NCI-H2227 (cell line): ENCODE data around the gene INPP5A.
"Not testable (repeated sequence)": the region's sequence is repeated elsewhere in the genome, so short reads cannot be mapped to it uniquely, and the experiment has no call there.

Experiments used
- DNase-seq: peaks from one replicate; lab custom pipeline; 2025; ENCODE audit not compliant: unreplicated experiment; lab: John Stamatoyannopoulos, UW

The INPP5A gene

DNA sequence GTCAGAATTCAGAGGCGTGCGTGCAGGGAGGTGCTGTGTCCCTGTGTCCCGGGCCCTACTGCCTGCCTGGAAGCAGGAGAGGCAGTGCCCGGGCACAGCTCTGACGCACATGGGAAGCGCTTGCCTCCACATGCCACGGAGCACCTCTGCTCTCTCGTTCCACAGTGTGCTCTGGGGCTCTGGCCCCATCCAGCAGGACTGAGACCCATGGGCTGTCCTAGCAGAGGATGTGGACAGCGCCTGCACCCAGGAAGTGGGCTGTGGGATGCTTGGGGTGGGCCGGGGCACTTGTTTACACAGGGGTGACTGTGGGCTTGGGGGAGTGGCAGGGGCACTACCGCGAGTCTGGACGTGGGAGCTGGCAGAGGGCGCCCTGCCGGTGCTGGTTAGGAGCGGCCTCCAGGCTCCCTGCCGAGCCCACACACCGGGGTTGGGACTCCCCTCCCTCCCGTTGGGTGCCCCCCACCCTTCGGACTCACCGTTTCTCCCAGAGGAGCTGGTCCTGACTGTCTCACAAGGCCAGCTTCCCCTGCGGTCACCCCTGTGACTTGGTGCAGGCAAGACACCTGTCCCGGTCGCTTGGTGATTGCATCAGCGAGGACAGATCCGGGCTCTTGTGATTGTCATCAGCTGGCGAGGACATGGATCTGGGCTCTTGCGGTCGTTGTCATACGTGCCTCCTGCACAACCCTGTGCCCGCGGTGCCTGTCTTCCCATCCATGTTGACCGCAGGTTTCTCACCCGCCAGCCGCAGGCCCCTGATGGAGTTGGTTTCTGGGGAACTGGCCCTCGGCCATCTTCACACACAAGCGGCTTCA is 165.2 kb downstream of the INPP5A start:
- DNase-seq: no peak

DNA sequence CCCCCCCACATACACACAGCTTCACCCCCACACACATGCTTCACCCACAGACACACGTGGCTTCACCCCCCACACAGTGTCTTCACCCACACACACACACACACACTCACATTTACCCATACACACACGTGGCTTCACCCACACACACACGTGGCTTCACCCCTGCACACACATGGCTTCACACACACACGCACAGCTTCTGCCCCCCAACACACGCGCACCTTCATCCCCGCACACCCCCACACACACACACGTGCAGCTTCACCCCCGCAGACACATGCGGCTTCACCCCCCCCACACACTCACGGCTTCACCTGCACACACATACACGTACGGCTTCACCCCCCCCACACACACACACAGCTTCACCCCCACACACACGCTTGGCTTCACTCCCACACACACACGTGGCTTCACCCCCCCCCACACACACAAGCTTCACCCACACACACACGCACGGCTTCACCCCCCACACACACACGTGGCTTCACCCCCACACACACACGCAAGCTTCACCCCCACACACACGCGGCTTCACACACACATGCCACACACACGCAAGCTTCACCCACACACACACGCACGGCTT is 165.9 kb downstream of the INPP5A start:
- no peak for DNase-seq

DNA sequence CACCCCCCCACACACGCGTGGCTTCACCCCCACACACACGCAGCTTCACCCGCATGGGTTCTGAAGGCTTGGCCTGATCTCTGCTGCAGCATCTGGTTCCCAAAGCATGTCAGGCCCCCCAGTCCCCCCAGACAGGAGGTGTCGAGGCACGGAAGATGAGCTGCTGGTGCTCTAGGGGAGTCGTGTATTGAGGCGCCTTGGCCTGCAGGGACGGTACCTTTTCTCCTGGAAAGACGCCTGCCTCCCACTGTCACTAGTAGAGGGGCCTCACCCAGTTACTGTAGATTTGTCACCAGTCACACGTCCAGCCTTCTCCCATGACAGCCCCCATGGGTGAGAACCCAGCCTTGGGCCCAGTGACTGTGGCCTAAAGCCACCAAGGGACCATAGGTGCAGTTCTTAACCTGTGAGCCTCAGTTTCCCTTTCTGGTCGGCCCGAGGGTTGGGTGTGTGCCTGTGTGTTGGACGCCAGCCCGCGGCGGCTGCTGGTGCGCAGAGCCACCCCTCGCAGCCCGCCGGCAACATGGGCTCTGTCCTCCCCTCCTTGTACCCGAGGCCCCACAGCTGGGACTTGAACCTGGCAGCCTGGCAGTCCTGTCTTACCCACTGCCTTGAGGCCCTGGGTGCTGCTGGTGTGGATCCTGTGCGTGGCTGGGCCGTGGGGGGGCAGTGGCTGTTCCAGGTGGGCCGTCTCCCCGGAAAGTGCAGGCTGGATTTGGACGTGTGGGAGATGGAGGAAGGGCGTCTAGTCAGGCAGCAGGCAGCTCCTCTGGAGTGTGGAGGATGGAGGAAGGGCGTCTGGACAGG is 166.6 kb downstream of the INPP5A start:
- no peak for DNase-seq

DNA sequence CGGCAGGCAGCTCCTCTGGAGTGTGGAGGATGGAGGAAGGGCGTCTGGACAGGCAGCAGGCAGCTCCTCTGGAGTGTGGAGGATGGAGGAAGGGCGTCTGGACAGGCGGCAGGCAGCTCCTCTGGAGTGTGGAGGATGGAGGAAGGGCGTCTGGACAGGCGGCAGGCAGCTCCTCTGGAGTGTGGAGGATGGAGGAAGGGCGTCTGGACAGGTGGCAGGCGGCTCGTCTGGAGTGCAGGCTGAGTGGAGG is 167.2 kb downstream of the INPP5A start:
- not testable (repeated sequence) for DNase-seq

DNA sequence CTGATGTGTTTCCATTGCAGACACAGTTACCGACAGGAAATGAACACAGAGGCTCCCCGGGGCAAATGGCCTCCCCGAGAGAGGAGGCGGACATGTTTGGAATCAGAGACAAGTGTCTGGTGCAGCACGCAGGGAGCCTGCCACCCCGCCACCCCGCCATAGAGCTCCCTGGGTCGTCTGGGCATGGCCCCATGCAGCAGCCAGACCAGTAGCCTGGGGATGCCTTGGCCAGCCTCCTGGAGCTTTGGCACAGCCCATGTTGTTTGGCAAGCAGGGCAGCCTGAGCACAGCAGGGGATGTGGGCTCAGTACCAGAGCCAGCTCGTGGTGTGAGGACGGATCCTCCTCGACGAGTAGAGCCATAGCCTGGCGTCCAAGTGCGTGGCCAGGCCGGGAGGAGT is 167.6 kb downstream of the INPP5A start:
- no peak for DNase-seq

DNA sequence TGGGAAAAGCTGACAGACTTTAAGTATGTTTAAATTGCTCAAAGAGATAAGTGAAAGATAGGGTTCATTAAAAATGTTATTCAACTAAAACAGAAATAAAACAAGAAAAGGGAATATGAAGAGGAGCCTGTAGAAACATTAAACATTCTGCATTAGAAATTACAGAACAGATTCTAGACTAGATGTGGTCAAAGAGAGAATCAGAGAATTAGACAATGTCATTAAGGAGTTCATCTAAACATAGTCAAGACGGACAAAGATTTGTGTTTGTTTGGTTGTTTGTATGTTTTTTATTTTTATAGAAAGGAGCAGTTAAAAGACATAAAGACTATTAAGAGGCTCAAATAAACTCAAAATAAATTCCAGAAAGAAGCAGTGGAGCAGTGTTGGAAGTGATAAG is 168.4 kb downstream of the INPP5A start:
- no peak for DNase-seq

DNA sequence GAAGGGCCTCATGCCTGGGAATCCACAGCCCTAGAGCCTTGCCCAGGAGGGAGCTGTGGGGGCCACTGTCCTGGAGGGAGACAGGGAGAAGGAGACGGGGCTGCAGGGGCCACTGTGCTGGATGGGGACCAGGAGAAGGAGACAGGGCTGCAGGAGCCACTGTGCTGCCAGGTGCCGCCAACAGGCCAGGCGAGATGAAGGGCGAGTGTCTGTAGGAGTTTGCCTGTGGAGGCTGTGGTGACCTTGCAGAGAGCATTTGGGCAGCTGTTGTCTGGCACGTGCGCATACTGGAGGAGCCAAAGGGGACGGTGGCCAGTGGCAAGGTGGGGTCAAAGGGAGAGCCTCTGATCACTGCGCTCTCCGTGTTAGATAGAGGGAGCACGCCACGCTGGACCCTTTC is 169.1 kb downstream of the INPP5A start:
- DNase-seq: no peak

DNA sequence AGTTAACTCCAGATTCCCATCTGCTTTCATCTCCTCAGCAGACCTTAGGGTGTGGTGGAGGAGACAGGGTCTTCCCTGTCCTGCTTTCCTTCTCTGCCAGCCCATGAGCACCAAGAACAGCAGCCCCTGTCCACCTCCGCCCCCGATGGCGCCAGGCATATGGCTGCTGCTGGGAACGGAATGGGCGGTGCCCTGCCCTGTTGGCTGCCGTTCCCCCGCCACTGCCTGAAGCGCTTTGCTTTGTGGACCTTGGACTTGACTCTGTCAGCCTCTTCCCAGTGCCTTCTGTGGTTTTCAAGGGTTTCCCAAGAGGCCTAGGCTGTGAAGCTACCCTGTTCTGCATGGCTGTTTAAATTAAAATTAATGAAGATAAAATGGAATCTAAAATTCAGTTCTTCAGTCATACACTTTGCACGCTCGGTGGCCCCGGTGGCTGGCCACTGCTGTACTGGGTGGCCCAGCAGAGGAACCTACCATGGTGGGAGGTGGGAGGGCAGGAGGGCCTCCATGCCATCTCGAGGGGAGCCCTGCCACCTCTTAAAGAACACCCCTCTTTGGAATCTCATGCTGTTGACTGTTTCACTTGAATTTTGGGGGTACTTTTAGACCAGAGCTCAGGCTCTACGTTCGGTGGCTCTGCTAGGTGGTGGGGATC is 169.7 kb downstream of the INPP5A start:
- no peak for DNase-seq

DNA sequence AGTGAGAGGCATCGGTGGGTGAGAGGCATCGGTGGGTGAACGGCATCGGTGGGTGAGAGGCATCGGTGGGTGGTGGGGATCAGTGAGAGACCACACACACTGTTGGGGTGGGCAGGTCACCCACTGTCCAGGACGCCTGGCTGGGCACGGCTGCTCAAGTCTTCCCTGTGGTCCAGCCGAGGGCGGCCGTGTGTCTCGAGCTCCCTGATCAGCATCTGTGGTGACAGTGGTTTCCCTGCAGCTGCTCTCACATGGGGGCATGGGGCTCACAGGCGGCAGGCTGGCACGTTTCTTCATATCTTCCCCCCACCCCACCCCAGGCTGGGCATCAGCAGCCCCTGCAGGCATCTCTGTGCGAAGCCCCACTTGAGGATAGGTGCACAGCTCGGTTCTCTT is 170.2 kb downstream of the INPP5A start:
- no peak for DNase-seq

DNA sequence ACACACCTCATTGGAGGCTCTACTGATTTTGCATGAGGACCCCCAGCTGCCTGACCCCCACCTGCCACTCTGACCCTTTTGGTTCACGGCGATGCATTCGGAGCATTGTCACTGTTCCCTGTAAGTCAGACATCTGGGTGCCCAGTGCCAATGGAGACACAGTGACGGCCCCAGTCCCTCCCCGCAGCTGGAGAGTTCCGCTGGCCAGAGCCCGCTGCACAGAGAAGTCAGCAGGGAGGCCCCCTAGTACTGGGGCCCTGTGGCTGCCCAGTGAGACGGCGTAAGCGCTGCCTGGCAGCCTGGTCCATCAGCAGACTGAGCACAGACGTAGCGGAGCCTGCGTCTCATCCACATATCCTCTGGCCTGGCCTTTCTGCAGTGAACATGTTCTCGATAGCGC is 170.9 kb downstream of the INPP5A start:
- DNase-seq: no peak

DNA sequence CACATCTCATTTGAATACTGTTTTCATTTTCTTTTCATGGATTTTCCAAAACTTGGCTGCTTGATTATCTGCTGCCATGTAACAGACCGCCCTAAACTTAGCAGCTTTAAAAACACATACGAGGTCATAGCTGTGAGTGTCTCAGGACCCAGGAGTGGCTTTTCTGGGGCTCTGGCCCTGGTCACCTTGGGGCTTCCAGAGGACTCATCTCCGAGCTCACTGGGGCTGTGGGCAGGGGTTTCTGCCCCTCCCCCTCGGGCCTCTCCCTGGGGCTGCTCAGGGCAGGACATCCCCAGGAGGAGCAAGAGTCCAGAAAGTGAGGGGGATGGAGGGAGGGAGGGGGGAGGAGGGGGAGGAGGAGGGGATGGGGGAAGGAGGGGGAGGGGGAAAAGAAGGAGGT is 171.3 kb downstream of the INPP5A start:
- DNase-seq: no peak

DNA sequence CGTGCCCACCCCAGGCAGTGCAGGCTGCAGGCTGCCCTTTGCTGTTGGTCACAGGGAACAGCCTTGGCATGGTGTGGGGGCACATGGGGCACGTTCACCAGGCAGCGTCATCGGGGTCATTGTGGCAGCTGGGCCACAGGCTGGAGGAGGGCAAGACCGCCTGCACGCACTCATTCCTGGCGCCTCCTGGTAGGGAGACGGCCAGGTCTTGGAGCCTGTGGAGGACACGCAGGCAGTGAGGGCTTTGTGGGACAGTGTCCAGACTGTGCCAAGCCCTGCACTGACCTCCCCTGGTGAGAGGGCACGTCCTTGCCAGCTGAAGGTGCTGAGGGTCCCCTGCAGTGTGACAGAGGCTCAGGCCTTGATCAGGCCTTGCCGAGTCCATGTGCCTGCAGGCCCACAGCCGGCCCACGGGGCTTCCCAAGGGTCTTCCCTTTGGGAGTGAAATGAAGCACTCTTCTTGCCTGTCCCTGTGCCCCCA is 171.9 kb downstream of the INPP5A start:
- no peak for DNase-seq

DNA sequence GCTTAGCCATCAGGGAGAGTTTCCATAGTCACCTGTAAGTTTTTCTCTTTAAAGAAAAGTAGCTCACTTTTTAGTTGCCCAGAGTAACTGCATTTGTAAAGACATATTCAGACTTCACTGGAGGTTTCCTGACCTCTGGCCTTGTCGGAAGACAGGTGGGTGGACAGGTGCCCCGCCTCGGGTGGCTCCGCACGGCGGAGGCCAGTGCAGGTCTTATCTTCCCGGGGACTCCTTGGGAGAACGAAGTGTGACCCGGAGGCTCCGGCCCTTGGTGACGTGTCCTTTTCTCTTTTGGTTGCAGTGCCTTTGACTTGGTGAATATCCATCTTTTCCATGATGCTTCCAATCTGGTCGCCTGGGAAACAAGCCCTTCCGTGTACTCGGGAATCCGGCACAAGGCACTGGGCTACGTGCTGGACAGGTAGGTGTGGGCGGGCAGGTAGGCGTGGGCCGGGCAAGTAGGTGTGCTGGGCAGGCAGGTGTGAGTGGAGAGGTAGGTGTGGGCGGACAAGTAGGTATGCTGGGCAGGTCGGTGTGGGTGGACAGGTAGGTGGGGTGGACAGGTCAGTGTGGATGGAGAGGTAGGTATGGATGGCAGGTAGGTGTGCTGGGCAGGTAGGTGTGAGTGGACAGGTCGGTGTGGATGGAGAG is 172.6 kb downstream of the INPP5A start:
- DNase-seq: no peak

DNA sequence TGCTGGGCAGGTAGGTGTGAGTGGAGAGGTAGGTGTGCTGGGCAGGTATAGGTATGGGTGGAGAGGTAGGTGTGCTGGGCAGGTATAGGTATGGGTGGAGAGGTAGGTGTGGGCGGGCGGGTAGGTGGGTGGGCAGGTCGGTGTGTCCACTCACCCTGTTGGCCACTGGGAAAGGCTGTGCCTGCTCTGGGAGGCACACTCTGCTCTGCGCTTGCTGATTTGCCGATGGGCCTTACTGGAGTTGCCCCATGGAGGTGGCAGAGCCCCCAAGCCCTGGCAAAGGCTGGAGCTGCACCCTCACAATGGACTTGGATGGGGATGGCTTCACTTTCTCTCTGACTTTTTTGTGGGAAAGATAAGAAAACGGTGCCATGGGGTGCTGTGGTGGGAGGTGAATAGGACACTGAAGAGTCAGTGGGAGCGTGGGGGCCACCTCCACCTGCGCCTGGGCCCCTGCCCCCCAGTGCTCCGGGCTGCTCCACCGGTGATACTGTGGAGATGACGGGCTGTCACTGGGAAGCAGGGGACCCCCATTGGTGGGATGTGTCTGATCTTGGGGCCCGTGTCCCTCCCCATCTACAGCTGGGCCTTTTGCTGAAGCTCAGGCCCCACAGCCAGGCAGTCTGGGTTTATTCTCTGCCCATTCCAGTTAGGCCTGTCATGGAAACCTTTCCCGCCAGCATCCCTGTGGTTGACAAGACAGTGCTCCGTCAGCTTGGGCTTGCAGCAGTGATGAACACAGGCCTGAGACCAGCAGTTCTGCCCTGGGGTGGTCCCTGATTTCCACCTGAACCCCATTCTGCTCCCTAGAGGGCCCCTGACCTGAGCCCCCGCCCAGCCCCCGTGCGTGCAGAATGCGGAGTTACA is 173.4 kb downstream of the INPP5A start:
- DNase-seq: no peak

DNA sequence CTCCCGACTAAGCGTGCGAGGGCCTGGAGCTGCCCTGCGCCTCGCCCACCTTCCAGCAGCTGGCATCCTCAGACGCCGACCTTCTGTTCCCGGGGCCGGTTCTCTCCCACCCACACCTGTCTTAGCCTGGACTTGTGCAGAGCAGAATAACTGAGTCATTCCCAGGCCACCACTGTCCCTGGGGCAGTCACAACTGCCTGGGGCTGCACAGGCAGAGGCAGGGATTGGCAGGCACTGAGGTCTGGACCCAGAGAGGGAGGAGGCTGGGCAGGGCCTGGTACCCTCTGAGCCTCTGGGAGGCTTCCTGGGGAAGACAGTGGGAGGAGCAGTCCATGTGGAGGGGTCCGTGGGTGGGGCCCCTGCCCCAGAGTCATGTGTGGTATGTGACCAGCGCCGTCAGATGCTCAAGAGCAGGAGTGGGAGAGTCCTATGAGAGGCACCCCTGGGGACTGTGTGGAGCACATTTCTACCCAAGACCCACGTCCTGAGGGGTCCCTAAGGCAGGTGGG is 174.1 kb downstream of the INPP5A start:
- no peak for DNase-seq

DNA sequence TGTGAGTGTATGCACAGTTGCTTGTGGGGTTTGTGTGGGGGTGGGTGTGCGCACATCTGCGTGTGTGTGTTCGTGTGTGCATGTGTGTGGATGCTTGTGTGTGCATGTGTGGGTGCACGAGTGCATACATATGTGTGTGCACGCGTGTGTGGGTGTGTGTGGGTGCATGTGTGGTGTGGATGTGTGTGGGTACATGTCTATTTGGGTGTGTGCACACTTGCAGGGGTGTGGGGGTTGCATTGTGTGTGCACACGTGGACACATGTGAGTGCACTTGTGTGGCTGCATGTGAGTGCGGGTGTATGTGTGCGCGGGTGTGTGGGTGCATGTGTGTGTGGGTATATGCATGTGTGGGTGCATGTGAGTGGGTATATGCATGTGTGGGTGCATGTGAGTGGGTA is 174.7 kb downstream of the INPP5A start:
- no peak for DNase-seq

DNA sequence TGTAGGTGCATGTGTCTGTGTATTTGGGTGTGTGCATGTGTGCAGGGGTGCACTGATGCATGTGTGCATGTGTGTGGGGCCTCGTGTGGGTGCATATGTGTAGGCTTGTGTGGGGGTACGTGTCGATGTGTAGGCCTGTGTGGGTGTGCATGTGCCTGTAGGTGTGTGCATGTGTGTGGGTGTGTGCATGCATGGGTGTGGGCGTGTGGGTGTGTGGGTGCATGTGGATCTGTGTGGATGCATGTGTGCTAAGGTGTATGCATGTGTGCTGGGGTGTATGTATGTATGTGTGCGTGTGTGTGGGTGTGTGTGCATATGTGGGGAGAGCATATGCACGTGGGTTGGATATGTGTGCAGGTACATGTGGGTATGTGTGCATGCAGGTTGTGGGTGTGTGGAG is 175.2 kb downstream of the INPP5A start:
- DNase-seq: no peak

DNA sequence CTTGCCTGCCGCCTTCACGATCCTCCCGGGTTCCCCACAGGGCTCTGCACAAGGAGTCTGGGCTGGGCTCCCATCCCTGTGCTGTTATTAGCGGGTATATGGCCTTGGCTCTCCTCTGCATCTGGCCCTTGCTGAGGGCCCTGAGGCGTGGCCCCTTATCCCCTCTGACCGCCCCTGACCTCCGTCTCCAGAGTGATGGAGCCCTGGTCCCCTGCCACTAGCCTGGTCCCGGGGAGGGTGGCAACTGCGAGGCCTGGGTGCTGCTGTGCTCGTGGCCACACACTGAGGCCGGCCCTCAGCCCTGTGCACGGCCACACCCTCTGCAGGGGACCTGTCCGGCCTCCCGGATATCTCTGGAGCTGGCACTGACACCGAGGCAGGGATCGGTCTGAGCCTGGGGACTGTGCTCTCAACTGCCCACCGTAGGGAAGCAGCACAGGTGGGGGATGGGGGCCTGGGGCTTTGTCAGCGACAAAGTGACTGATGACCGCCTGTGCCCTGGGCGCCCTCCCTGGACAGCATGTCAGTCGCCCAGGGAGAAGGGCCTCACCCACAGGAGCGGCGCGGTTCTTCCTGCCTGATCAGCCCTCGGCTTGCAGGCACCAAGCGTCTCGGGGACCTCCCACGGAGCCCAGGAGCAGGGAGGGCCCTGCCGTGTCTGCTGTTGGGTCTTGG is 176.0 kb downstream of the INPP5A start:
- no peak for DNase-seq
